GM18502 (cell line): ENCODE measurements around the gene BRI3BP.
"Not testable (repeated sequence)": the region's sequence is repeated elsewhere in the genome, so short reads cannot be mapped to it uniquely, and the experiment has no call there.

Experiments
- ATAC-seq: cut with Tn5 transposase; IDR thresholded peaks from one replicate; pipeline ENCODE4 v1.9.1; 2021; ENCODE audit warnings: mild to moderate bottlenecking; ENCODE audit not compliant: unreplicated experiment, poor library complexity

The BRI3BP gene

GRCh38 chr12:125018356-125018755 lies 24.9 kb downstream of the BRI3BP start:
- ATAC-seq: no peak

GRCh38 chr12:125021096-125021495 lies 27.7 kb downstream of the BRI3BP start:
- ATAC-seq: no peak

DNA sequence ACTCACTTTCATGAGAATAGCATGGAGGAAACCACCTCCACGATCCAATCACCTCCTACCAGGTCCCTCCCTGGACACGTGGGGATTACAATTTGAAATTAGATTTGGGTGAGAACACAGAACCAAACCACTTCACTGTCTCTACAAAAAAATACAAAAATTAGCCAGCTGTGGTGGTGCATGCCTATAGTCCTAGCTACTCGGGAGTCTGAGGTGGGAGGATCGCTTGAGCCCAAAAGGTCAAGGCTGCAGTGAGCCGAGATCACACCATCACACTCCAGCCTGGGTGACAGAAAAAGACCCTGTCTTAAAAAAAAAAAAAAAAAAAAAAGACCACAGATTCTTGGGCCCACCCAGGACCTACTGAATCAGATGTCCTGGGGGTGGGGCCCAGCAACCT lies 28.3 kb downstream of the BRI3BP start:
- ATAC-seq: no peak

DNA sequence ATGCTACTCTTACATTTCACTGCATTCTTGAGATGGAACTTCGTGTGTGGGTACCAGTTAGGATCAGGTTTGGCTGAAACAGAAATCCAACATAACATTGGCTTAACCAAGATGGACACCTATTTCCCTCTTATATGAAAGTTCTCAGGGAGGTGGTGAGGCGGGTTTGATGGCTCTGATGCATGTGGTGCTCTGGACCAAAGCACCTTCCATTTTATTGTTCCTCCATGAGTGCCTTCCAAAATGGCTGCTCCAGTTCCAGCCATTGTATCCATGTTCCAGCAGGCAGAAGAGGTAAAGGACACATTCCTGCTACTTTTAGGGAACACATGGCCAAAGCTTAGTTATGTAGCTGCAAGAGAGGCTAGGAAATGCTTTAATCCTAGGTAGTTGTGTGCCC lies 29.6 kb downstream of the BRI3BP start:
- no peak for ATAC-seq

DNA sequence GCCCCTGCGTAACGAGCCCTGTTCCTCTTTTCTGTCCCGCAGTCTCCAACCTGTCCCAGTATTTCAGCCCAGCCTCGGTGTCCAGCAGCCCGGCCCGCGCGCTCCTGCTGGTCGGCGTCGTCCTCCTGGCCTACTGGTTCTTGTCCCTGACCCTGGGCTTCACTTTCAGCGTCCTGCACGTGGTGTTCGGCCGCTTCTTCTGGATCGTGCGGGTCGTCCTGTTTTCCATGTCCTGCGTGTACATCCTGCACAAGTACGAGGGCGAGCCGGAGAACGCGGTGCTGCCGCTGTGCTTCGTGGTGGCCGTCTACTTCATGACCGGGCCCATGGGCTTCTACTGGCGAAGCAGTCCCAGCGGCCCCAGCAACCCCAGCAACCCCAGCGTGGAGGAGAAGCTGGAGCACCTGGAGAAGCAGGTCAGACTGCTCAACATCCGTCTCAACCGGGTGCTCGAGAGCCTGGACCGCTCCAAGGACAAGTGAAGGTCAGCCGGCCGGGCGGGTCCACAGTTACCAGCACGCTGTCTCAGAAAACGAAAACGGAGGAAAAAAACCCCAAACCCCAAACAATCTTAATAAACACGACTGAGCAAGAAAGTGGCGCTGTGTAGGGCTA lies 31.6 kb downstream of the BRI3BP start:
- ATAC-seq: no peak

DNA sequence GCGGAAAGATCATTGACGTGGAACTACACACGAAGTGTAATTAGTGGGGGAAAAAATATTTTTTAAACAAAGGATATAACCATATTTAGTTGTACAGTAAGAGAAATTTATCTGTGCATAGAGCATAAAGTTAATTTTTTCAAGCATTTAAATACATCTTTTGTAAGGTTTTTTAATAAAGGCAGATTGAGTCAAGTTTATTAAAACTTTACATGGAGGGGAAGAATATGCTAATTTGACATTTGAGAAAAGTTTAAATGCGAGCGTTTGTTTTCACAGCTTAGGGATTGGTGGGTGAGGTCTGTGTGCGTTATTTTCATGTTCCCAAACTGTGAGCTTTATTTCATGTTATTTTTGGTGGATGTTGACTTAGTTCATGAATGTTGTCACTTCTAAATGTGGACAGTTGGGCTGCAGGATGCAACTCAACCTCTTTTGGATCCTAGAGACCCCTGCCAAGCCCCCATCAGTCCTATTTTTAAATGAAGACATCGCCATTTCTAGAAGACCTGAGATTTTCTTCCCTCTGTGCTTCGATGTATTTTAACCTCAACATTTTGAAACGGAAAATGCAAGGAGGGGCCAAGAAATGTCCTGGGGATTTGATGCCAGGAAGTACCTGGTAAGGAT lies 32.3 kb downstream of the BRI3BP start:
- ATAC-seq: no peak

- no peak for ATAC-seq
These were observed 34.7 kb downstream of the BRI3BP start for GRCh38 chr12:125028106-125028505.

GRCh38 chr12:125029761-125030358 lies 36.4 kb downstream of the BRI3BP start:
- no peak for ATAC-seq

DNA sequence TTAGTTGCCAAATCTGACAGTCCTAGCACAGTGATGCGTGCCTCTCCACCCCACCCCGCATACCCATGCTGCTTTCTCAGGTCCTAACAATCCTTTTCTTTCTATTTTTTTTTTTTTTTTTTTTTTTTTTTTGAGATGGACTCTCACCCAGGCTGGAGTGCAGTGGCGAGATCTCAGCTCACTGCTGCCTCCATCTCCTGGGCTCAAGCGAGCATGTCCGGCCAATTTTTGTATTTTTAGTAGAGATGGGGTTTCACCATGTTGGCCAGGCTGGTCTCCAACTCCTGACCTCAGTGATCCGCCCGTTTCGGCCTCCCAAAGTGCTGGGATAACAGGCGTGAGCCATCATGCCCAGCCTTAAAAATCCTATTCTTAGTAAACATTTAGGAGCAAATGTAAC lies 38.0 kb downstream of the BRI3BP start:
- not testable (repeated sequence) for ATAC-seq

DNA sequence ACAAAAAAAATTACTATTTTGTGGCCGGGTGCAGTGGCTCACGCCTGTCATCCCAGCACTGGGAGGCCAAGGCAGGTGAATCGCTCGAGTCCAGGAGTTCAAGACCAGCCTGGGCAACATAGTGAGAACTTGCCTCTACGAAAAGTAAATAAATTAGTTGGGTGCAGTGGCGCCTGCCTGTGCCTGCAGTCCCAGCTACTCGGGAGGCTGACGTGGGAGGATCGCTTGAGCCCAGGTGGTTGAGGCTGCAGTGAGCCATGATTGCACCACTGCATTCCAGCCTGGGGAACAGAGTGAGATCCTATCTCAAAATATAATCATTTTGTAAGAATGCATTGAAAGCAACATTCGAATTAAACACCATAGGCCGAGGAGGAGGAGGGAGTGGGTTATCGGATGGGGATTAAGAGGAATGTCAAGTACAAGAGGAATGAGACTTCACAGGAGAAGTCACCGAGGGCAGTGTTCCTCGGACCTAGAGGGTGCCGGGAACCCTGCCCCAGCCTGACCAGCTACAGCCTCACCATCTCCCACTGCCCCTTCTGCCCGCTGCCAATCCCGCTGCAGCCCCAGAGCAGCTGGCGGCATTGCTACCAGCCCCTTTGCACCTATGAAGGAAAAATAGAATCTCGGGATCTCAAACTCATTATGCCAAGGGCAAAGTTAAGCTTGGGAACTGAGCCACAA lies 39.2 kb downstream of the BRI3BP start:
- ATAC-seq: no peak

DNA sequence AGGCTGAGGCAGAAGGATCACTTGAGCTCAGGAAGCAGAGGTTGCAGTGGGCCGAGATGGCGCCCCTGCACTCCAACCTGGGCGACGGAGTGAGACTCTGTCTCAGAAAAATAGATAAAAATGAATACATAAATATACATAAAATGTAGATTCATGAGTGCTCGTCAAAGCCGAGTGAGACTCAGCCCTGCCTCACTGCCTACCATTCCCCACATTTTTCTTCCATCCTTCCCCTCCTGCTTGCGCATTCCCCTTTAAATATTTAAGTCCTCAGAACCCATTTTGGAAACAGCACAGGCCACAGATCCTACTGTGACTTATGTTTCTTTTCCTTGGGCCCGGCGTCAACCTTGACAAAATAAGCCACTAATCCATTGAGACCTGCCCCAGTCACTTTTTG lies 39.8 kb downstream of the BRI3BP start:
- no peak for ATAC-seq

GRCh38 chr12:125038976-125039625 lies 45.7 kb downstream of the BRI3BP start:
- no peak for ATAC-seq

DNA sequence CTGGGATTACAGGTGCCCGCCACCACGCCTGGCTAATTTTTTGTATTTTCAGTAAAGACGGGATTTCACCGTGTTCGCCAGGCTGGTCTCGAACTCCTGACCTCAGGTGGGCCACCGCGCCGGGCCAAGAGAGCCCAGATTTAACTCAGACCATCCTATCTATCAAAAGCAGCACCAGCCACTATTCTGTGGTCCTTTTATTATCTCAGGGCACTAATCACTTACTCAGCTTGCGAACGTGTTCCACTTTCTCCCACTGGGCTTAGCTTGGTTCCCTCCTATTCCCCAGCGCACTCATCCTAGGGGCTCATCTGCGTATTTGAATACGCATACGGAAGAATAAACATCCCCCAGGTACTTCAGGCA lies 55.6 kb downstream of the BRI3BP start:
- ATAC-seq: no peak

GRCh38 chr12:125050446-125050845 lies 57.0 kb downstream of the BRI3BP start:
- ATAC-seq: no peak

GRCh38 chr12:125050868-125051267 lies 57.4 kb downstream of the BRI3BP start:
- ATAC-seq: no peak

GRCh38 chr12:125053821-125054220 lies 60.4 kb downstream of the BRI3BP start:
- ATAC-seq: no peak

- ATAC-seq: no peak
These were observed 62.1 kb downstream of the BRI3BP start for GRCh38 chr12:125055591-125055990.

- ATAC-seq: no peak
These were observed 62.9 kb downstream of the BRI3BP start for GRCh38 chr12:125056306-125056705.

- ATAC-seq: no peak
These were observed 64.3 kb downstream of the BRI3BP start for GRCh38 chr12:125057708-125058107.

GRCh38 chr12:125061229-125061628 lies 67.8 kb downstream of the BRI3BP start:
- no peak for ATAC-seq

GRCh38 chr12:125063522-125063921 lies 70.1 kb downstream of the BRI3BP start:
- ATAC-seq: not testable (repeated sequence)
